ENCODE measurements around the gene ALPP.
"Not testable (repeated sequence)": the region's sequence is repeated elsewhere in the genome, so short reads cannot be mapped to it uniquely, and the experiment has no call there.

The ALPP gene

DNA sequence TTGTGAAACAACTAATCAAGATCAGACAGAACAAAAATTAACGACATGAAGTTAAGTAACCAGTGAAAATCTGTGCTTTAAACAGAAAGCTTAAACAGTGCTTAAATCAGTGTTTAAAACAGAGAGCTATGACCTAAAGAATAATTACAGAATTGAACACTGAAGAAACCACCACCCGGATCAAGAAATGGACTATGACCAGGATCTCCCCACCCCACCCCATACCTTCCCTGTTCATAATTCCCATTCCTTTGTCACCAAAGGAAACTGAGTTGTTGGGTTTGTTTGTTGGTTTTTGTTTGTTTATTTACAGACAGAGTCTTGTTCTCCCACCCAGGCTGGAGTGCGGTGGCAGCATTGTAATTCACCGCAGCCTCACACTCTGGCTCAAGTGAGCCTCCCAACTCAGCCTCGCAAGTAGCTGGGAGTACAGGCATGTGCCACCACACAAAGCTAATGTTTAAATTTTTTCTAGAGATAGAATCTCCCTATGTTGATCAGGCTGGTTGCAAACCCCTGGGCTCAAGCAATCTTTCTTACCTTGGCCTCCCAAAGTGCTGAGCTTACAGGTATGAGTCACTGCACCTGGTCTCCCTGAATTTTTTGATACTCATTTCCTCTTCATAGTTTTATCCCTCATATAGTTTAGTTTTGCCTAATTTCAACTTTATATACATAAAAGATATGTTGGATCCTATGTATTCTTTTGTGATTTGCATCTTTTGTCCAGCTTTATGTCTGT, 19.9 kb downstream of the ALPP start:
- Histone ChIP-seq H3K9me3 (ENCODE audit: severe bottlenecking) (no peaks in the 10 kb centered on the region), H3K4me3 (ENCODE audit: low read depth, low read length) (no peak overlapping the region), H3K27ac (no peak overlapping the region), H3K36me3 (no peaks in the 10 kb centered on the region), H3K27me3 (ENCODE audit: insufficient read depth, low read depth, severe bottlenecking) (no peaks in the 10 kb centered on the region)
- TF ChIP-seq, protein P1, sequence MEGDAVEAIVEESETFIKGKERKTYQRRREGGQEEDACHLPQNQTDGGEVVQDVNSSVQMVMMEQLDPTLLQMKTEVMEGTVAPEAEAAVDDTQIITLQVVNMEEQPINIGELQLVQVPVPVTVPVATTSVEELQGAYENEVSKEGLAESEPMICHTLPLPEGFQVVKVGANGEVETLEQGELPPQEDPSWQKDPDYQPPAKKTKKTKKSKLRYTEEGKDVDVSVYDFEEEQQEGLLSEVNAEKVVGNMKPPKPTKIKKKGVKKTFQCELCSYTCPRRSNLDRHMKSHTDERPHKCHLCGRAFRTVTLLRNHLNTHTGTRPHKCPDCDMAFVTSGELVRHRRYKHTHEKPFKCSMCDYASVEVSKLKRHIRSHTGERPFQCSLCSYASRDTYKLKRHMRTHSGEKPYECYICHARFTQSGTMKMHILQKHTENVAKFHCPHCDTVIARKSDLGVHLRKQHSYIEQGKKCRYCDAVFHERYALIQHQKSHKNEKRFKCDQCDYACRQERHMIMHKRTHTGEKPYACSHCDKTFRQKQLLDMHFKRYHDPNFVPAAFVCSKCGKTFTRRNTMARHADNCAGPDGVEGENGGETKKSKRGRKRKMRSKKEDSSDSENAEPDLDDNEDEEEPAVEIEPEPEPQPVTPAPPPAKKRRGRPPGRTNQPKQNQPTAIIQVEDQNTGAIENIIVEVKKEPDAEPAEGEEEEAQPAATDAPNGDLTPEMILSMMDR (IDR thresholded peaks at IDR 0.05; ENCODE audit: low read depth, low read length): no peak
- no peak for DNase-seq

DNA sequence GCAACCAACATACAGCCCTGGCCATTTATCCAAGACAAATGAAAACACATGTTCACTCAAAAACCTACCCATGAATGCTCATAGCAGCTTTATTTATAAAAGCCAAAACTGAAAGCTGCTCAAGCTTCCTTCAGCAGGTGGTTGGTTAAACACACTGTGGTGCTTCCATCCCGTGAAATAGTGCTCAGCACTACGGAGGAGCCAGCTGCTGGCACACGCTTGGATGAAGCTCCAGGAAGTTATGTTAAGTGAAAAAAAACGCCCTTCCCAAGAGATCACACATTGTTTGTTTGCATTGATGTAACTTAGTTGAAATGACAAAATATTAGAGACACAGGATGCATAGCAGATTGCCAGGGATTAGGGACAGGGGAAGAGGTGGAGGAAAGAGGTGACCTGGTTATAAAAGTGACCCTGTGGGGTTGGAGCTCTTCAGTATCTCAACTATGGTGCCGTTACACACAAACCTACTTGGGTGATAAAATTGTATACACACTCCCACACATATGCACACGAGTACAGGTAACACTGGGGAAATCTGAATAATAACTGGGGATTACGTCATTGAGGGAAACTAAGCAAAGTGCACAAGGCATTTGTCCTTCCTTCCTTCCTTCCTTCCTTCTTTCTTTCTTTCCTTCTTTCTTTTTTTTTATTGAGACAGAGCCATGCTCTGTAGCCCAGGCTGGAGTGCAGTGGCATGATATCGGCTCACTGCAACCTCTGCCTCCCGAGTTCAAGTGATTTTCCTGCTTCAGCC, 21.9 kb downstream of the ALPP start:
- TF ChIP-seq, protein P1 (IDR thresholded peaks at IDR 0.05; ENCODE audit: low read depth, low read length): no peak
- no peak overlapping the region for H3K27ac ChIP-seq
- no peaks in the 10 kb centered on the region for H3K27me3 ChIP-seq (ENCODE audit: insufficient read depth, low read depth, severe bottlenecking)
- H3K36me3 ChIP-seq: no peaks in the 10 kb centered on the region
- no peak for DNase-seq
- no peak overlapping the region for H3K4me3 ChIP-seq (ENCODE audit: low read depth, low read length)
- H3K9me3 ChIP-seq (ENCODE audit: severe bottlenecking): no peaks in the 10 kb centered on the region

DNA sequence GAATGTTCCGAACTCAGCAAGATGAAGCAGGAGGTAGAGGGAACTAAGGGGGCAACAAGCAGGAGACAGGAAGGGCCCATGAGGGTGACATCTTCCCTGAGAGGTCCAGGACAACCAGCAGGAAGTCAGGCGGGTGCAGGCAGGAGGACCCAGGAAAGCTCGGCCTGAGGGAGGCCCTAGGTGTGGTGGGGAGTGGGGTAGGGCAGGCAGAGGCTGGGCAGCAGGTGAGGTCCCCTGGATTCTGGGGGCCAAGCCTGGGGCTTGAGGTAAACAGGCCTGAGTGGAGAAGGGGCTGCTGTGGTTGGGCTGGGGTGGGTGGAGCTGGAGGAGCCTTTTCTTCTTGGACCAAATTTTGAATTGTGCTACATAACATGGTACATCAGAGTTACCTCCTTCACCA, 24.0 kb downstream of the ALPP start:
- TF ChIP-seq, protein P1 (IDR thresholded peaks at IDR 0.05; ENCODE audit: low read depth, low read length): no peak
- no peak for DNase-seq
- no peak overlapping the region for H3K27ac ChIP-seq
- H3K9me3 ChIP-seq (ENCODE audit: severe bottlenecking): no peaks in the 10 kb centered on the region
- no peak overlapping the region for H3K4me3 ChIP-seq (ENCODE audit: low read depth, low read length)
- no peaks in the 10 kb centered on the region for H3K27me3 ChIP-seq (ENCODE audit: insufficient read depth, low read depth, severe bottlenecking)
- no peaks in the 10 kb centered on the region for H3K36me3 ChIP-seq

DNA sequence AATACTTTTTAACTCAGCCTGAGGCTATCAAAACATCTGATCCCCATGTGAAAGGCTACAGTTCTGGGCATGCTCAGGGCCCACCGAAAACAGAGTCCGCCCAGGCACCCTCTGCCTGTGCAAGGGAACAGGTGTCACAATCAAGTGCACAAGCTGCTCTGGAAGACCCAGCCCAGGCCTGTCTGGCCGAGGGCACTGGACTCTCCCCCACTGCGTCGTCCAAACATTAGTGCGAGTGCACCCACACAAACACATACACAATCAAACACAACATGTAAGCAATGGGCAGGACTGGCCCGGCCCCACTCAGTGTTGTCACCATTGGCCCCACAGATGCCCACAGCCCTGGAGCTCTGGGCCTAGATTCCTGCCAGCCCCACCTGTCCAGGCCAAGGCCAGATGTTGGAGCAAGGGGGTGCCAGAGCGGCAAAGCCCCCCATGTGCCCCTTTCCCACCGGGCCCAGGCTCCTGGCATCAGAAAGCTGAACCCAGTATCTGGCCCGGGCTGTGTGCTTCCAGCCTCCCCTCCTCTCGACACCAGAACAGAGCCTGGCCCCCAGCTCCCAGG, 27.5 kb downstream of the ALPP start:
- Histone ChIP-seq H3K27ac (no peak overlapping the region), H3K27me3 (ENCODE audit: insufficient read depth, low read depth, severe bottlenecking) (no peaks in the 10 kb centered on the region), H3K4me3 (ENCODE audit: low read depth, low read length) (no peak overlapping the region), H3K9me3 (ENCODE audit: severe bottlenecking) (no peaks in the 10 kb centered on the region), H3K36me3 (no peaks in the 10 kb centered on the region)
- TF ChIP-seq, protein P1 (IDR thresholded peaks at IDR 0.05; ENCODE audit: low read depth, low read length): no peak
- DNase-seq: no peak

DNA sequence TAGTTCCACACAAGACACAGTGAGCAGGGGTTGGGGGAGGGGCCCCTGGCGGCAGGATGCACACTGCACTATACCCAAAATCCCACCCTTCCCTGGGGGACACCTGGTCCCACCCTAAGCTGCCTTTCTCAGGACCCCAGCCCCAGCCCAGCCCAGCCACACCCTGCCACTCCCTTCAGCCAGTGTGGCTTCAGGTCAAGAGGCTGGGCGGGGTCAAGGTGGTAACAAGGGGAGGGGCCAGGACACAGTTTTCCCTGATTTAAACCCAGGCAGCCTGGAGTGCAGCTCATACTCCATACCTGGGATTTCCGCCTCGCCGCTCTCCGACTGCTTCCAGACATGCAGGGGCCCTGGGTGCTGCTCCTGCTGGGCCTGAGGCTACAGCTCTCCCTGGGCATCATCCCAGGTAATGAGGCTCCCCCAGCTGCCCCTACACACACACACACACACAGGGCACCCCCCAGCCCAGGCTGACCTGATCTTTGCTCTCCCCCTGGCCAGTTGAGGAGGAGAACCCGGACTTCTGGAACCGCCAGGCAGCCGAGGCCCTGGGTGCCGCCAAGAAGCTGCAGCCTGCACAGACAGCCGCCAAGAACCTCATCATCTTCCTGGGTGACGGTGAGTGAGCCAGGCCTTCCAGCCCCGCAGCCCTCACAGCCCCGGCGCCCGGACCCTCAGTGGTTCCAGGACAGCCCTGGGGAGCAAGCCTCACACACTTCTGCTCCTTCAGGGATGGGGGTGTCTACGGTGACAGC, 28.2 kb downstream of the ALPP start, which contains the start of gene ALPG:
Gene ALPG (plus strand): TSS at position 289 of the 755 bp plus-strand sequence. CDS start 51 bp downstream, at position 340.
- TF ChIP-seq, protein P1 (IDR thresholded peaks at IDR 0.05; ENCODE audit: low read depth, low read length): no peak
- Histone ChIP-seq H3K27ac (no peak within 1 kb of the TSS), H3K4me3 (ENCODE audit: low read depth, low read length) (no peak within 1 kb of the TSS), H3K9me3 (ENCODE audit: severe bottlenecking) (no peaks in the 10 kb centered on the region), H3K36me3 (no peaks in the 10 kb centered on the region), H3K27me3 (ENCODE audit: insufficient read depth, low read depth, severe bottlenecking) (no peaks in the 10 kb centered on the region)
- DNase-seq: no peak

DNA sequence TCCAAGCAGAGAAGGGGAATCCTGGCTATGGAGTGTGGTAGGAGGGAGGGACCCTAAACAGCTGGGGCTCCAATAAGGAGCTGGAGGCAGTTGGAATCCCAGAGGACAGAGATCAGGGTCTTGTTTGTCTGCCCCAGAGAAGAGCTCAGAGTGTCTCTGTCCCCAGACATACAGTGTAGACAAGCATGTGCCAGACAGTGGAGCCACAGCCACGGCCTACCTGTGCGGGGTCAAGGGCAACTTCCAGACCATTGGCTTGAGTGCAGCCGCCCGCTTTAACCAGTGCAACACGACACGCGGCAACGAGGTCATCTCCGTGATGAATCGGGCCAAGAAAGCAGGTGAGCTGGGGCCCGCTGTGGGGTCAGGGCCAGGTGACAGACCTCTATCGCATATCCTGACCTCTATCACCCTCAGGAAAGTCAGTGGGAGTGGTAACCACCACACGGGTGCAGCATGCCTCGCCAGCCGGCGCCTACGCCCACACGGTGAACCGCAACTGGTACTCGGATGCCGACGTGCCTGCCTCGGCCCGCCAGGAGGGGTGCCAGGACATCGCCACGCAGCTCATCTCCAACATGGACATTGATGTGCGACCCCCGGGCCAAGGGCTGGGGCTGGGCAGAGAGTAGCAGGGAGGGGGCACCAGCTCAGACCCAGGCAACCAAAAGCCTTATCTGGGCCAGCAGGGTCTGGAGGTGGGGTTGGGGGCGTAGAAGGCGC, 29.0 kb downstream of the ALPP start:
- H3K27ac ChIP-seq; DNase-seq; H3K36me3 ChIP-seq; H3K9me3 ChIP-seq (ENCODE audit: severe bottlenecking); H3K27me3 ChIP-seq (ENCODE audit: insufficient read depth, low read depth, severe bottlenecking); H3K4me3 ChIP-seq (ENCODE audit: low read depth, low read length): not testable (repeated sequence)

DNA sequence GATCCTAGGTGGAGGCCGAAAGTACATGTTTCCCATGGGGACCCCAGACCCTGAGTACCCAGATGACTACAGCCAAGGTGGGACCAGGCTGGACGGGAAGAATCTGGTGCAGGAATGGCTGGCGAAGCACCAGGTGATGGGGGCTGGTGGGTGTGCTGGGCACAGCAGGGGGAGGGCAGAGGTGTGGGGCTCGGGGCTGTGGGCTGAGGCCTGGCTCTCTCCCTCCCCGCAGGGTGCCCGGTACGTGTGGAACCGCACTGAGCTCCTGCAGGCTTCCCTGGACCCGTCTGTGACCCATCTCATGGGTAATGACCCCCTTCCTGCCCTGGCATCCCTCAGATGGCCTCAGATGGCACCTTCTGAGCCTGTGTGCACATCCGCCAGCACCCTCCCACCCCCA, 29.7 kb downstream of the ALPP start:
- not testable (repeated sequence) for H3K4me3 ChIP-seq (ENCODE audit: low read depth, low read length); DNase-seq; H3K27ac ChIP-seq; H3K36me3 ChIP-seq; H3K9me3 ChIP-seq (ENCODE audit: severe bottlenecking); H3K27me3 ChIP-seq (ENCODE audit: insufficient read depth, low read depth, severe bottlenecking)

DNA sequence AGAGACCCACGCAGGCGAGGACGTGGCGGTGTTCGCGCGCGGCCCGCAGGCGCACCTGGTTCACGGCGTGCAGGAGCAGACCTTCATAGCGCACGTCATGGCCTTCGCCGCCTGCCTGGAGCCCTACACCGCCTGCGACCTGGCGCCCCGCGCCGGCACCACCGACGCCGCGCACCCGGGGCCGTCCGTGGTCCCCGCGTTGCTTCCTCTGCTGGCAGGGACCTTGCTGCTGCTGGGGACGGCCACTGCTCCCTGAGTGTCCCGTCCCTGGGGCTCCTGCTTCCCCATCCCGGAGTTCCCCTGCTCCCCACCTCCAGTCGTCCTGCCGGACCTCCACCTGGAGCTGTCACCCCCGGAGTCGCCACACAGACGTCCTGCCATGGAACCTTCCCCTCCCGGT, 31.1 kb downstream of the ALPP start:
- H3K36me3 ChIP-seq; H3K27me3 ChIP-seq (ENCODE audit: insufficient read depth, low read depth, severe bottlenecking); H3K4me3 ChIP-seq (ENCODE audit: low read depth, low read length); DNase-seq; H3K9me3 ChIP-seq (ENCODE audit: severe bottlenecking); H3K27ac ChIP-seq: not testable (repeated sequence)
